ENCODE data around the gene SPAG4.

- TF ChIP-seq POLR2A (IDR thresholded peaks at IDR 0.05) (no peak), CTCF (IDR thresholded peaks at IDR 0.05) (no peak)
Observed at GRCh38 chr20:35607003-35607735, 8.5 kb upstream of the SPAG4 start.
